Chondrocyte (in vitro differentiated cells): ENCODE measurements around the gene P2RX3. TPM values are rescaled to one million over a fixed set of nuclear protein-coding genes. Genes with fewer than 3 reads are reported as not detected.
"Not testable (repeated sequence)": the region's sequence is repeated elsewhere in the genome, so short reads cannot be mapped to it uniquely, and the experiment has no call there.

Experiments used
- DNase-seq: peaks from one replicate; pipeline ENCODE4 v3.0.0; 2021; ENCODE audit warnings: mixed read lengths, low spot score
- H3K27ac Mint-ChIP-seq: one replicate; pipeline ENCODE4 v1.8.0; 2021; ENCODE audit warnings: mild to moderate bottlenecking, moderate library complexity, mixed read lengths; ENCODE audit not compliant: unreplicated experiment
- H3K27me3 Mint-ChIP-seq: 2 replicates; pipeline ENCODE4 v1.8.0; 2021; ENCODE audit warnings: low read depth, mixed read lengths
- H3K36me3 Mint-ChIP-seq: 2 replicates; pipeline ENCODE4 v1.8.0; 2021; ENCODE audit warnings: low read depth, mixed read lengths
- H3K4me1 Mint-ChIP-seq: 2 replicates; pipeline ENCODE4 v1.8.0; 2021; ENCODE audit warnings: low read depth, mild to moderate bottlenecking, mixed read lengths
- H3K4me3 Mint-ChIP-seq: one replicate; pipeline ENCODE4 v1.8.0; 2021; ENCODE audit warnings: mild to moderate bottlenecking, moderate library complexity, mixed read lengths; ENCODE audit not compliant: unreplicated experiment
- H3K9me3 Mint-ChIP-seq: 2 replicates; pipeline ENCODE4 v1.8.0; 2021; ENCODE audit warnings: low read depth, mixed read lengths
- total RNA-seq: library from RNA; stranded (reverse); gene quantifications from 3 replicates; pipeline ENCODE4 v1.2.1, GENCODE V29; 2021
- TF ChIP-seq, protein P1 (sequence below): fragments of 200-600 bp; sonication (generic); IDR thresholded peaks from 2 replicates; pipeline ENCODE4 v1.5.0; 2021; ENCODE audit warnings: antibody characterized with exemption, mild to moderate bottlenecking, moderate library complexity

The P2RX3 gene
- total RNA-seq, 1 donor from 2014 or later: not detected

DNA sequence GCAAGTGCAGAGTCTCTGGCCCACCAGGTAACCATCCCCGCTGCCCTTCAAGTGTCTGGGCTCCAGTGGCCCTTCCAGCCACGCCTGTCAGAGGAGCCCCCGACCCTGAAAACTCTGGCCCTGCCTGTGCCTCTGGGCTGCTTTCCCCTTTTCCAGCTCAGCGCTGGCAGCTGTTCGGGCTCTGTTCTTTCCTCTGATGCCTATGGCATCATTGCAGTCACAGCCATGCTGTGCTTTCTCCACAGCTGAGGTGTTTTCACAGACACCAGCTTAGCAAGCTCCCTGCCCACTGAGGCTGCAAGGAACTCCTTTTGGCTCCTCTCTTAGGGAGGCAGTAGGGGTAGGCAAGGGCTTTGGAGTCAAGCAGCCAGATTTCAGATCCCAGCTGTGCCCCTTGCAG, 21.2 kb downstream of the P2RX3 start:
- Mint-ChIP-seq H3K27ac (no peak overlapping the region), H3K4me1 (peaks cover 4% of the 10 kb centered on the region)
- no peak for DNase-seq

DNA sequence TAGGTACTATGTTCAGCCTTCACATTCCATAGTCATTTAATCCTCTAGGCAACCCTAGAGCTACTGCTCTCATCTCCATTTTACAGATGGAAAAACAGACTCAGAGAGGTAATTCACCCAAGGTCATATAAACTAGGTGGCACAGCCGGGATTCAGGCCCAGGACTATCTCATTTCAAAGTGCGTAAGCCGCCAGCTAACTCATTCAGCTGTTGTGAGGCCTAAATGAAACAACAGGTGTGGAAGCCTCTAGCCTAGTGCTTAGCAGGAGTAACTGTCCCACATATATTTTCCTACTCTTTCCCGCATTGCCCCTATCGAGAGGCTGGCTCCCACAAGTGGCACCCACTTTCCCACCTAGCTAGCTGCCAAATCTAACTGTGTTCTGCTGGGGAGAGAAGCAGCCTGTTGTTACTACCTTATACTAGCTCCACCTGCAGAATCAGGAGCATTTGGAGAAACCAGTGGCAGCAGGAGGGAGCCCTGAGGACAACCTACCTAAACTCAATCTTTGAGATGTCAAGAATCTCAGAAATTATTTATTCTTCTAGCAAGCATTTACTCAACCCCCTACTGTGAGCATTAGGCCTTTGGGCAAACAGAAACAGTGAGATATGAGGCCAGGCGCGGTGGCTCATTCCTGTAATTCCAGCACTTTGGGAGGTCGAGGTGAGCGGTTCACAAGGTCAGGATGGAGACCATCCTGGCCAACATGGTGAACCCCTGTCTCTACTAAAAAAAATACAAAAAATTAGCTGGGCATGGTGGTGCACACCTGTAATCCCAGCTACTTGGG, 21.9 kb downstream of the P2RX3 start:
- Mint-ChIP-seq H3K9me3 (no peaks in the 10 kb centered on the region), H3K4me1 (peaks cover 4% of the 10 kb centered on the region), H3K4me3 (no peak overlapping the region), H3K27me3 (peaks cover 28% of the 10 kb centered on the region), H3K36me3 (no peaks in the 10 kb centered on the region), H3K27ac (no peak overlapping the region)
- no peak for DNase-seq
- TF ChIP-seq, protein P1, sequence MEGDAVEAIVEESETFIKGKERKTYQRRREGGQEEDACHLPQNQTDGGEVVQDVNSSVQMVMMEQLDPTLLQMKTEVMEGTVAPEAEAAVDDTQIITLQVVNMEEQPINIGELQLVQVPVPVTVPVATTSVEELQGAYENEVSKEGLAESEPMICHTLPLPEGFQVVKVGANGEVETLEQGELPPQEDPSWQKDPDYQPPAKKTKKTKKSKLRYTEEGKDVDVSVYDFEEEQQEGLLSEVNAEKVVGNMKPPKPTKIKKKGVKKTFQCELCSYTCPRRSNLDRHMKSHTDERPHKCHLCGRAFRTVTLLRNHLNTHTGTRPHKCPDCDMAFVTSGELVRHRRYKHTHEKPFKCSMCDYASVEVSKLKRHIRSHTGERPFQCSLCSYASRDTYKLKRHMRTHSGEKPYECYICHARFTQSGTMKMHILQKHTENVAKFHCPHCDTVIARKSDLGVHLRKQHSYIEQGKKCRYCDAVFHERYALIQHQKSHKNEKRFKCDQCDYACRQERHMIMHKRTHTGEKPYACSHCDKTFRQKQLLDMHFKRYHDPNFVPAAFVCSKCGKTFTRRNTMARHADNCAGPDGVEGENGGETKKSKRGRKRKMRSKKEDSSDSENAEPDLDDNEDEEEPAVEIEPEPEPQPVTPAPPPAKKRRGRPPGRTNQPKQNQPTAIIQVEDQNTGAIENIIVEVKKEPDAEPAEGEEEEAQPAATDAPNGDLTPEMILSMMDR: no peak

More for the DNA sequence above, 21.2 kb downstream of the P2RX3 start:
- no peaks in the 10 kb centered on the region for H3K36me3 Mint-ChIP-seq
- H3K9me3 Mint-ChIP-seq: no peaks in the 10 kb centered on the region
- H3K4me3 Mint-ChIP-seq: no peak overlapping the region
- H3K27me3 Mint-ChIP-seq: peaks cover 26% of the 10 kb centered on the region
- TF ChIP-seq, protein P1: no peak

DNA sequence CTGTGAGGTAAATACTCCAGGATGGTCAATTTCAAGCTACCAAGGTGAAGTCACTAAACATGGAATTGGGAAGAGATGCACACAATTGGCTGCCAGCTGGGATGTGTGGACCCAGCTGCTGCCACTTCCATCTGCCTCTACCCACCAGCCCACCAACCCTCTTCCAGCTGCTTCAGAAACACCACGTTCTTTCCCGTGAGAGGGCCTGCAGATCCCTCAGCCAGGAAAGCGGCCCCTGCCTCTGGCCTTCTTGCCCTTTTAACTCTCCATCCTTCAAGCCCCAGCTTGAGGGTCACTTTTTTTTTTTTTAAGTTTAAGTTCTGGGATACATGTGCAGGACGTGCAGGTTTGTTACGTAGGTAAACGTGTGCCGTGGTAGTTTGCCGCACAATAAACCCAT, 22.8 kb downstream of the P2RX3 start:
- H3K4me1 Mint-ChIP-seq: peaks cover 4% of the 10 kb centered on the region
- H3K36me3 Mint-ChIP-seq: no peaks in the 10 kb centered on the region
- peaks cover 33% of the 10 kb centered on the region for H3K27me3 Mint-ChIP-seq
- H3K27ac Mint-ChIP-seq: no peak overlapping the region
- no peak for DNase-seq
- TF ChIP-seq, protein P1: no peak
- H3K9me3 Mint-ChIP-seq: no peaks in the 10 kb centered on the region
- no peak overlapping the region for H3K4me3 Mint-ChIP-seq

DNA sequence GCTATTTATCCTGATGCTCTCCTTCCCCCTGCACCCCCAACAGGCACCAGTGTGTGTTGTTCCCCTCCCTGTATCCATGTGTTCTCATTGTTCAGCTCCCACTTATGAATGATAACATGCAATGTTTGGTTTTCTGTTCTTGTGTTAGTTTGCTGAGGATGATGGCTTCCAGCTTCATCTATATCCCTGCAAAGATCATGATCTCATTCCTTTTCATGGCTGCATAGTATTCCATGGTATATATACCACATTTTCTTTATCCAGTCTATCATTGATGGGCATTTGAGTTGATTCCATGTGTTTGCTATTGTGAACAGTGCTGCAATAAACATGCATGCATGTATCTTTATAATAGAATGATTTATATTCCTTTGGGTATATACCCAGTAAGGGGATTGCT, 23.3 kb downstream of the P2RX3 start:
- not testable (repeated sequence) for DNase-seq, H3K36me3 Mint-ChIP-seq, H3K9me3 Mint-ChIP-seq, H3K27ac Mint-ChIP-seq, H3K4me3 Mint-ChIP-seq, H3K4me1 Mint-ChIP-seq
- H3K27me3 Mint-ChIP-seq: peaks cover 37% of the 10 kb centered on the region

DNA sequence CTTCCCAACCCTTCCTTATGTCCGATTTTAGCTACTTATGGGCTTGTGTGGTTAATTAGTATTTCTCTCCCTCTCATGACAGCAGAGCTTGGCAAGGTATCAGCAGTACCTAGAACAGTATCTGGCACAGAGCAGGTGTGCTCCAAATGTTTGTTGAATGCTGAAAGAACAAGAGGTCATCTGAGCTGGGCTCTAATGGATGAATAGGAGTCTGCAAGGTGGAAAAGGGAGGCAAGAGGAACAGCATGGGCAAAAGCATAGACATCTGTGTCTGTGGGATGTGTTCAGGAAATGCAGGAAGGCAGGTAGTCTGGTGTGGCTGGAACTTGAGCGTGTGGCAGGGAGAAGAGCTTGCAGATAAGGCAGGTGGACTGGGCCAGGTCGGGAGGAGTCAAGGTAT, 23.8 kb downstream of the P2RX3 start:
- Mint-ChIP-seq H3K4me1 (peaks cover 4% of the 10 kb centered on the region), H3K4me3 (no peak overlapping the region), H3K27ac (no peak overlapping the region), H3K9me3 (no peaks in the 10 kb centered on the region), H3K36me3 (no peaks in the 10 kb centered on the region), H3K27me3 (peaks cover 41% of the 10 kb centered on the region)
- TF ChIP-seq, protein P1: no peak
- no peak for DNase-seq
